CMK (cell line): ENCODE data around the gene RNF135.
"Not testable (repeated sequence)": the region's sequence is repeated elsewhere in the genome, so short reads cannot be mapped to it uniquely, and the experiment has no call there.

ENCODE experiments used
- DNase-seq: peaks from one replicate; pipeline ENCODE4 v3.0.0-alpha.2; 2010; ENCODE audit warnings: low read depth

Gene RNF135

DNA sequence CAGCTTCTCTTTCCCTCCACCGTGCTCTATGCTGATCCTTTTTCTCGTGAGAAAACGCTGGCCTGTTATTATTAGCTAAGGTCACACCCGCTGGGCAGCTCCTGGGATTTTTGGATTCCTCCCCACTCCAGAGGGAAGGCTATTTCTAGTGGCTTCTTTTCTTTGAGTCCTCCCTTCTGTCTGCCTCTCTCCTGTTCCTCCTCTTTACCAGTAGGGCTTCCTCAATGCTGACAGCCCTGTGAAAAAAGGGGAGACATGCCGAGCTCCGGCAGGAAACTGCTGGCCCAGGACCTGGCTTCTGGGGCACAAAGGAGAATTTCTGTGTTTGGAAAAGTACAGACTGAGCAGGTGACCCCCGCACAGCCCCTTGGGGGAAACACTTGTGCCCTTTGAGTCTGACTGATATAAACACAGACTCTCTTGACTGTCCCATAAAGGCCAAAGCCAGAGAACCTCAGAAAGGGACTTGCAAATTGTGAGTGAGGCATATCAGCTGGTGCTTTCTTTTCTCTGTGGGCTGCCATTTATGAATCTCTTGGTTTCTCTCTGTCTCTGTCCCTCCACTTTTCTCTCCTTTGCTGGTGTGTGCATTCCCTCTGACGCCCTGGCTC is 14.0 kb upstream of the RNF135 start:
- DNase-seq = no peak

DNA sequence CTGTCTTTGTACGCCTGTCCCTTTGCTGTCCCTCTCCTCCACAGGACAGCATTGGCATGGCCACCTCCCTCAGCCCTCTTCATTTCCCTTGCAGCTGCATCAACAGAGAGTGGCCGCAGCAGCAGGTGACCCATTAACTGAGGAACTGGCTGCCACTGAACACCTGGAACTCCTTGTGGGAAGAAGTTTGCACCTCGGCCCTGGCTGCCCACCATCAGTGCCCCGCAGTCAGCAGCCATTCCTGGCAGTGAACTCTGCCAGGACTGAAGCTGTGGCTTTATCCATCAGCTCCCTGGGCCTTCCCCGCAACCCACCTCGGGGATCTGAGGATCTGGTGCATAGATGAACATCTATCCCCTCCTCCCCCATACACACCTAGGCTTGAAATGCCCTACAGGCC is 13.1 kb upstream of the RNF135 start:
- DNase-seq = no peak

DNA sequence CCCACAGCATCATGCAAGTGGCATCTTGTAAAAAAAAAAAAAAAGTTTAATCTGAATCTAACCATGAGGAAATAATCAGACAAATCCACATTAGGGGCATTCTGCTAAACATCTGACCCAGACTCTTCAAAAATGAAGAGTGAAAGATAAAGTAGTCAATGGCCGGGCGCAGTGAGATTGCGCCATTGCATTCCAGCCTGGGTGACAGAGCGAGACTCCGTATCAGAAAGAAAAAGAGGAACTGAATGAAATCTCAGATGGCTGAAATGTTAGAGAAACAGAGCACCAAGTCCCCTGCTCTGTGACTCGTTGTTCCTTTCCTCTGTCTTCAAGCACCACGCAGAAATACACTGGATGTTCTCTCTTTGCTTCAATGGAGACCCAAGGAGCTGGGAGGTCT is 12.7 kb upstream of the RNF135 start:
- DNase-seq = no peak

DNA sequence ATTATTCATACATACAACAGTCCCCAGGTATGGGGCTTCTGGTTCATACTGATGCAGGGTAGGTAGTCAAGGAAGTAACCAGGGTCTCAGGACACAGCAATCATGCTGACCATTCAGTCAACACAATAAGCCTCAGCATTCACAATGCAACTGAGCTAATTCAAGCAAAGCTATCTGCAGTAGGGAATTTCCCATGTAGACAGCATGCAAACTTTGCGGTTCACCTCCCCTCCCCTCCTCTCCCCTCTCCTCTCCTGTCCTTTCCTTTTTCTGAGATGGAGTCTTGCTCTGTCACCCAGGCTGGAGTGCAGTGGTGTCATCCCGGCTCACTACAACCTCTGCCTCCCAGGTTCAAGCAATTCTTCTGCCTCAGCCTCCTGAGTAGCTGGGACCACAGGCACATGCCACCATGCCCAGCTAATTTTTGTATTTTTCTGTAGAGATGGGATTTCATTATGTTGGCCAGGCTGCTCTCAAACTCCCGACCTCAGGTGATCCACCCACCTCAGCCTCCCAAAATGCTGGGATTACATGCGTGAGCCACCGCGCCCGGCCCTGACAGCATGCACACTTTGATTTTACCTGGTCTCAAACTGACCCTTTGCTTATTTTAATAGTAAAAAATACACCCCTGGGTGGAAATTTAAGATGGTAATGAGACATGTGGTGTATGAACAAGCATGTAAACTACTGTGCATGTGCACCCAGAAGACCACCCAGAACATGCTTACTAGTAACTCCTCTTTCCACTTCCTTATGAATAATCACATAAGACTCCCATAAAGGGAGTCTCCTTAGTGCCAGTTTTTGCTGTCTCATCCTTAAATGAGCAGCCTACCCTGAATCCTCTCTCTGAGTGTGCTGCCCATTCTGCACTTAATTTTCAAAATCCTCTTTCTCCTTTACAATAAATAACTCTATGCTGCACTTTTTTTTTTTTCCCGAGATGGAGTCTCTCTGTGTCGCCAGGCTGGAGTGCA is 9.3 kb upstream of the RNF135 start:
- DNase-seq = no peak

DNA sequence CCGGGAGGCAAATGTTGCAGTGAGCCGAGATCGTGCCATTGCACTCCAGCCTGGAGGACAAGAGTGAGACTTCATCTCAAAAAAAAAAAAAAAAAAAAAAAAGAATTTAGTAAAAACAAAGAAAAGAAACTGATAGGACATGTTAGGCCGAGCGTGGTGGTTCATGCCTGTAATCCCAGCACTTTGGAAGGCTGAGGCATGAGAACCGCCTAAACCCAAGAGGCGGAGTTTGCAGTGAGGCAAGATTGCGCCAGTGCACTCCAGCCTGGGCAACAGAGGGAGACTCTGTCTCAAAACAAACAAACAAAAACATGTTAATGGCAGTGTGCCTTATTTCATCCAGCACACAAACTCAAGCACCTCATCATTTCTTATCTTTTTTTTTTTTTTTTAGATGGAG is 6.5 kb upstream of the RNF135 start:
- DNase-seq = not testable (repeated sequence)

DNA sequence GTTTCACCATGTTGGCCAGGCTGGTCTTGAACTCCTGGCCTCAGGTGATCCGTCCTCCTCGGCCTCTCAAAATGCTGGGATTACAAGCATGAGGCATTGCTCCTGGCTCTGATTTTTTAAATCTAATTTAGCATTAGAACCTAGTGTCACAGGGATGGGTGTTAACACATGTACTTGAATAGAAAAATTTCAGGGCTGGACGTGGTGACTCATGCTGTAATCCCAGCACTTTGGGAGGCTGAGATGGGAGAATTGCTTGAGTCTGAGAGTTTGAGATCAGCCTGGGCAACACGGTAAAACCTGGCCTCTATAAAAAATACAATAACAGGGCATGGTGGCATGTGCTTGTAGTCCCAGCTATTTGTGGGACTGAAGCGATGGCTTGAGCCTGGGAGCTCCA is 6.0 kb upstream of the RNF135 start:
- no peak for DNase-seq

DNA sequence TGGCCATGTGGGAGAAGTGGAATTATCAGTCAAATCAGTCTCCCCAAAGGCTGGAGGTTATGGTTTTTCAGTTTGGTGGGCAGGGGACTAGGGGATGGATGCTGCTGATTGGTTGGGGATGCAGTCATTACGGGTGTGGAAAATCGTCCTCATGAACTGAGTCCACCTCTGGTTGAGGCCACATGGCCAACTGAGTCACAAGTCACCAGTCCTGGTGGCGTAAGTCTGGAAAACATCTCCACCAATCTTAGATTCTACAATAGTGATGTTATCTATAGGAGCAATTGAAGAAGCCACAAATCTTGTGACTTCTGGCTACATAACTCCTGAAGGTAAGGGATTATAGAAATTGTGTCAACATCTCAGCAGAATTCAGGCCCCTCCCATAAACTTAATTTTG is 5.2 kb upstream of the RNF135 start:
- no peak for DNase-seq

DNA sequence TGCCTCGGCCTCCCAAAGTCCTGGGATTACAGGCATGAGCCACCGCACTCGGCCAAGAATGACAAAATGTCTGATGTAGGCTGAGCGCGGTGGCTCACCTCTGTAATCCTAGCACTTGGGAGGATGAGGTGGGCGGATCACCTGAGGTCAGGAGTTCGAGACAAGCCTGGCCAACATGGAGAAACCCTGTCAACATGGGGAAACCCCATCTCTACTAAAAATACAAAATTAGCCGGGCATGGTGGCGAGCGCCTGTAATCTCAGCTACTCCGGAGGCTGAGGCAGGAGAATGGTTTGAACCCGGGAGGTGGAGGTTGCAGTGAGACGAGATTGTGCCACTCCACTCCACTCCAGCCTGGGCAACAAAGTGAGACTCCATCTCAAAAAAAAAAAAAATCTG is 2.9 kb upstream of the RNF135 start:
- not testable (repeated sequence) for DNase-seq

DNA sequence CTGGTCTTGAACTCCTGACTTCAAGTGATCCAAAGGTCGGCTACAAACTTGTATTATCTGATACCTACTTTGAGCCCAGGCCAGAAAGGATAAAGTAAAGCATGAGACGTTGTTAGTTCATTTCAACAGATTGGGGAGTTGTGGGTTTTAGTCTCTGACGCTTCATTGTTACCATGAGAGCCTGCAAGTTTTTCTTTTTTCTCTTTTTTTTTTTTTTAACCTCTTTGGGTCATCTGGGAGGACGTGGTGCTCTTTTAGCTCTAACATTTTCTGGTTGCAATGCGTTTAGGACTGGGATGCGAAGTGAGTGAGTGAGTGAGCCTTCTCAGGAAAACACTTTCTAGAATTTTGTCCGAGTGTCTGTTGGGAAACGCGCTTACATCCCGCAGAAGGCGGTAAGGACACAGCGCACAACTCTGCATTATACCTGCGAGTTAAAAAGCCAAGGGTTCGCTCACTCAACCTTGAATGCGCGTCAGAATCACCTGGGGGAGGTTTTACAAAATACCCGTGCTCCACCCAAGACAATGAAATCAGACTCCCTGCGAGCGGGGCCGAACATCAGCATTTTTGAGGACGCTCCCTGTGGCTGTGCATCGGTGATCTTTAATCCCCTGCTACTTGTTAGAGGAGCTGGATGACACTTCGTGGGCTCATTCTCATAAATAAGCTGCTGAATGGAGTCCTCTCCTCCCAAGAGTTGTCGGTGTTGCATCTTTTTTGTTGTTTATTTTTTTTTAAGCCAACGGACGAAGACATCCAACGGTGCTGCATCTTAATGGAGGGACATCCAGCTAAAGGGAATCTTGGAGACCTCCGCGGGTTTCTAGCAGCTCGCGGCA is 629 bp upstream of the RNF135 start:
- no peak for DNase-seq

DNA sequence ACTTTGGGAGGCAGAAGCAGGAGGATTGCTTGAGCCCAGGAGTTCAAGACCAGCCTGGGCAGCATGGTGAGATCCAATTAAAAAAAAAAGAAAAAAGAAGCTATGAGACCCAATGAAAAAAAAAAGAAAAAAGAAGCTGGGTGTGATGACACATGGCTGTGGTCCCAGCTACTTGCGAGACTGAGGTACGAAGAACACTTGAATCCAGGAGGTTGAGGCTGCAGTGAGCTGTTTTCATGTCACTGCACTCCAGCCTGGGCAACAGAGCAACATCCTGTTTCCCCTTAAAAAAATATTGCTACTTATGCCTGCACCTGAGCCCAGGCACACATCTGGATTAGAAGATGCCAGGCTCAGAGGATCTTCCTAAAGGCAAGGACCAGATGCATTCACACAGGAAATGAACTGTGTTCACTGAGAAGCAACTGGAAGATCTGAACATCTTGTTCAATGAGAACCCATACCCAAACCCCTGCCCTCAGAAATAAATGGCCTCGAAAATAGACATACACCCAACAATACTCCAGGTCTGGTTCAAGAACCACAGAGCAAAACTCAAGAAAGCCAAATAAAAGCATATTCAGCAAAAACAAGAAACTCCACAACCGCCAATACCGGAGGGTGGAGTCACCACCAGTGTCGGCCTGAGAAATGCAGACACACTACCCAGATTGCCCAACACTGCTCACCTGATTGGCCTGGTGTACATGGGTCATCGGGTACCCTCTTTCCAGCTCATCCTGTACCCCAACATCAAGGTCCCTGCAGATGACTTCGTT is 4.4 kb downstream of the RNF135 start:
- DNase-seq = no peak

DNA sequence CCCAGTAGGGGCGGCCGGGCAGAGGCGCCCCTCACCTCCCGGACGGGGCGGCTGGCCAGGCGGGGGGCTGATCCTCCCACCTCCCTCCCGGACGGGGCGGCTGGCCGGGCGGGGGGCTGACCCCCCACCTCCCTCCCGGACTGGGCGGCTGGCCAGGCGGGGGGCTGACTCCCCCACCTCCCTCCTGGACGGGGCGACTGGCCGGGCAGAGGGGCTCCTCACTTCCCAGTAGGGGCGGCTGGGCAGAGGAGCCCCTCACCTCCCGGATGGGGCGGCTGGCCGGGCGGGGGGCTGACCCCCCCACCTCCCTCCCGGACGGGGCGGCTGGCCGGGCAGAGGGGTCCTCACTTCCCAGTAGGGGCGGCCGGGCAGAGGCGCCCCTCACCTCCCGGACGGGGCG is 9.1 kb downstream of the RNF135 start:
- not testable (repeated sequence) for DNase-seq

DNA sequence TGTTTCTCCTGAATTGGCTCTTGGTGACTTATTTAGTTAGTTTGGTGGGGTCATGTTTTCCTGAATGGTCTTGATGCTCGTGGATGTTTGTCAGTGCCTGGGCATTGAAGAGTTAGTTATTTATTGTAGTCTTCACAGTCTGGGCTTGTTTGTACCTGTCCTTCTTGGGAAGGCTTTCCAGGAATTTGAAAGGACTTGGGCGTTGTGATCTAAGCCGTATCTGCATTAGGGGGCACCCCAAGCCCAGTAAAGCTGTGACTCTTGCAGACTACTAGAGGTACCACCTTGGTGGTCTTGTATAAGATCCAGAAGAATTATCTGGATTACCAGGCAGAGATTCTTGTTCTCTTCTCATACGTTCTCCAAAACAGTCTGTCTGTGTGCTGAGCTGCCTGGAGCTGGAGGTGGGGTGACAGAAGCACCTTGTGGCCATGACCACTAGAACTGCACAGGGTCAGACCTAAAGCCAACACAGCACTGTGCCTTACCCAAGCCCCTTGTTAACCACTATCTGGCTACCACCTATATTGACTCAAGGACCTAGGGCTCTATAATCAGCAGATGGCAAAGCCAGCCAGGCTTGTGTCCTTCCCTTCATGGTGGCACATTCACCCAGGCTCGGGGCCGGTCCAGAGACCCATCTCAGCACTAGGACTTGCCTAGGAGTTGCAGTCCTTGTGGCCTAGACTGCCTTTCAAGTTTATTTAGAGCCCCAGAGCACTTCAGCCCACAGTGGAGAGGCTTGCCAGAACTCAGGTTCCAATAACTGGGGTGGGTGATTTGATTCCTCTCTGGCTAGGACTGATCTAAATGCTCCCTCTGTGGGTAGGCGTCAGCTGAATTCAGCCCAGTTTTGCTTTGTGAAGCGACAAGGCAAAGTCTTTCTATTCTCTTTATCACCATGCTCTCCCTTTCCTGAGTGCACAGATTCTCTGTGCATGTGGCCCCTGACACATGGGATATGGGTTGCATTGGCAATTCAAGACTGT is 11.0 kb downstream of the RNF135 start:
- DNase-seq = no peak

DNA sequence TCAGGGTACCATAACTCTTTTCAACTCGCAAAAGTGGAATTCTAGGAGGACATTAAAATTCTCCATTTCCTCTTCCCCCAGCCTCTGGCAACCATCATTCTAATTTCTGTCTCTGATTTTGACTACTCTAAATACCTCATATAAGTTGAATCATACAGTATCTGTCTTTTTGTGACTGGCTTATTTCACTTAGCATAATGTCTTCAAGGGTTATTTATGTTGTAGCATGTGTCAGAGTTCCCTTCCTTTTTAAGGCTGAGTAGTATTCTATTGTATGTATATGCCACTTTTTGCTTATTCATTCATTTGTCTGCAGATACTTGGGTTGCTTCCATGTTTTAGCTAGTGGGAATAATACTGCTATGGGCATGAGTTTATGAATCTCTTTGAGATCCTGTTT is 12.0 kb downstream of the RNF135 start:
- no peak for DNase-seq

DNA sequence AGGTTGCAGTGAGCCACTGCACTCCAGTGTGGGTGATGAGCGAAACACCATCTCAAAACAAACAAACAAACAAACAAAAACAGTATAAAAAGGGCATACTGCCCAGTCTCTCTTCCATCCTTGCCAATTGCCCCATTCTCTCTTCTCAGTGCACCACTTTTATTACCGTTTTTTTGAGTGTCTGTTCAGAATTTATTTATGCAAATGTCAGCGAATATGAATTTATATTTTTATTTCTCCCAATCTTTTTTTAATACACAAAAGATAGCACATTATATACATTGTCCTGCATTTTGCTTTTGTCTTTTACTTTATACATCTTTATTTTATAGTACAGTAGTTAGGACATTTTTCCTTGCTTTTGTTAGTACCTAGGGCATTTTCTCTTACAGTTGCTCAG is 19.6 kb downstream of the RNF135 start:
- no peak for DNase-seq

DNA sequence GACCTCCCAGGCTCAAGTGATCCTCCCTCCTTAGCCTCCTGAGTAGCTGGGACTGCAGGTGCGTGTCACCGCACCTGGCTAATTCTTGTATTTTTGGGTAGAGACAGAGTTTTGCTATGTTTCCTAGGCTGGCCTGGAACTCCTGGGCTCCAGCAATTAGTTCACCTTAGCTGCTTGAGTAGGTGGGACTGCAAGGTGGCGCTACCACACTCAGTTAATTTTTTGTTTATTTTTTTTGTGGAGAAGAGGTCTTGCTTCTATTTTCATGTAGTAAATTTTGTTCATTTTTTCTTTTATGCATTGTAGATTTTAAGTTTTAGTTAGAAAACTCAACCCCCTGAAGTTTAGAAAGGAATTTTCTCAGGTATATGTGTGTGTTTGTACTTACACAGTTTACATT is 21.7 kb downstream of the RNF135 start:
- DNase-seq = no peak

DNA sequence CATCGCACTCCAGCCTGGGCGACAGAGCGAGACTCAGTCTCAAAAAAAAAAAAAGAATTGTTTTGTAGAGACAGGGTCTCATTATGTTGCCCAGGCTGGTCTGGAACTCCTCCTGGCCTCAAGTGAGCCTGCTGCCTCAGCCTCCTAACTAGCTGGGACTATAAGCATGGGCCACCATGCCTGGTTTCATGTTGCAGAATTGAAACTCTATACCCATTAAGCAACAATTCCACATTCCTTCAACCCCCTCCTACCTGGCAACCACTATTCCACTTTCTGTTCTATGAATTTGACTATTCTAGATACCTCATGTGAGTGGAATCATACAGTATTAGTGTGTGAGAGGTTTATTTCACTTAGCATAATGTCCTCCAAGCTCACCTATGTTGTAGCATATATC is 24.5 kb downstream of the RNF135 start:
- DNase-seq = no peak

DNA sequence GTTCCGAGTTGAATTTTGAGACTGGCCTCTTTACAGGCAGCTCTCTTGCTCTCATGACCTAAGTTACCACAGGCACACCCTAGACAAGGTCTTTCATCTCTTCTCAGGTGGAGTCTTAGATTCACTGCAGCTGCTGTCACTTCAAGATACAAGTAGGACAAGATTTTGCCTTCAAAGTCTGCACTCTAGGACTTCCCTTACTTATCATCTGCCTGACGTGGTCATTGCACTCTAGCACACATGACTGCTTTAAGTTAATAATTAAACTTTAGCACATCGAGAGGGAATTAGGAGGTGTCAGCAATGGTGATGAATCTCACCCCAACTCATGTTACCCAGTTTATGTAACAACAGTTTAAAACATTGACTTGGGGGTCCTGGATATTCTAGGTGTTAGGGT is 25.6 kb downstream of the RNF135 start:
- DNase-seq = no peak

DNA sequence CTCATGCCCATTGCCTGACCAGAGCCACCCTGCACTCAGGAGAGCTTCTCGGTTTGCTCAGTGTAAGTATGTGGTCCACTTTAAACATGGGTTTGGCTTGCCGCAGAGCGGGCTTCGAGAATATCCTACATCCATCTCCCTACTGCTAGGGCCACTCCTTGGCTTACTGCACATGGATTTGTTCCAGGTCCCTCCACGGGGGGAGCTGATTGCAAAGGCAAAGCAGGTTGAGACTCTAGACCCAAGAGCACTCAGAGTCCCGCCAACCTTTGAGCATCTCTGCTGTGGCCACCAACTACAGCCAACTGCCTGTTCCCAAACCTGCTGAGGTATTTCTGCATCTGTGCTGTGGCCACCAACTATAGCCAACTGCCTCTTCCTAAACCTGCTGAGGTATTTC is 26.4 kb downstream of the RNF135 start:
- DNase-seq = no peak

DNA sequence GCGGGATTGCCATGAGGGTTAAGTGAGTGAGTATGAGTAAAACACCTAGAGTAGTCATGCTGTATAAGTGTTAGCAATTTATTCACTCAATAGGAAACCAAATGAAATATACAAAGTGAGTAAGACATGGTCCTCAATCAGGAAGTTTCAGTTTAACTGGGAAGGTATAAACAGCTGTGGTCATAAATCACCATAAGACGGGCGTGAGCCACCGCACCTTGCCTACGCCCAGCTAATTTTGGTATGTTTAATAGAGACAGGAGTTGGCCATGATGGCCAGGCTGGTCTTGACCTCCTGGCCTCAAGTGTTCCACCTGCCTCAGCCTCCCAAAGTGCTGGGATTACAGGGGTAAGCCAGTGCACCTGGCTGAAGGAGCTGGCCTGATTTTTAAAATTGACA is 27.0 kb downstream of the RNF135 start:
- no peak for DNase-seq

DNA sequence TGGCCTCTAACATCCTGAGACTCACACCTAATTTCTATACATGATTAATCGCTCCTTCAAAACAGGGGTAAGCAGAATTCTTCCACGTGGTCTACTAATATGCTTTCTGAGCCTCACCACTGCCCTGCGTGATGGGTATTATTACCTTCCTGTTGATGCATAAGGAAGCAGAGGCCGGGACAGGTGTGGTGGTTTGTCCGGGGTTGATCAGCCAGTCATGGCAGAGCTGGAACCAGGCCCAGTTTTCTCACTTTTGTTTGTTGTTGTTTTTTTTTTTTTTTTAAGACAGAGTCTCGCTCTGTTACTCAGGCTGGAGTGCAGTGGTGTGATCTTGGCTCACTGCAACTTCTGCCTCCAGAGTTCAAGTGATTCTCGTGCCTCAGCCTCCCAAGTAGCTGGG is 31.2 kb downstream of the RNF135 start:
- no peak for DNase-seq
